ENCODE results near the gene NKG7. TPM values are rescaled to one million over a fixed set of nuclear protein-coding genes. Genes with fewer than 3 reads are reported as not detected.
"Not testable (repeated sequence)": the region's sequence is repeated elsewhere in the genome, so short reads cannot be mapped to it uniquely, and the experiment has no call there.

Gene NKG7
- total RNA-seq, 8 experiments from 2014 or later: 0.27 TPM; not detected in 7

DNA sequence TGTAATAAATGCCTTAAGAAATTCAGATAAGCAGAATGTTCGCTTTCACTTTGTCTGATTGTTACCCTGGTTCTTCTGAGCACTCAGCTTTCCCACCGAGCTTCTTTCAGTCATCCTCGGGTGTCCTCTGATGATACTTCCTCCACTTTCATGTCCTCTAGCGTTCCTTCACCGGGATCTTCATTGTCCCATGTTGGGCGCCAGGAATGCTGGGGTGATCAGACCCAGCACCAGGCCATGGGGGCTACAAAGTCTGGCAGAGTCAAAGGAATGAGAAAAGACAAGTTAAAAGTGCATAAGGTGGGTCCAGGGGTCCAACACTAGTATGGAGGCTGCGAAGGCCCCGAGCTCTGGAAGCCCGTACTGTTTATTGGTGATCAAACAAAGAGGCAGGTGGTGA lies 29.7 kb upstream of the NKG7 start:
- ATAC-seq (replicated peaks in 6 of 8): no peak
- Histone ChIP-seq H3K4me1 (replicated peaks in 1 of 2) (no peaks in the 10 kb centered on the region), H3K4me3 (no peak overlapping the region), H3K27ac (no peak overlapping the region)
- in situ Hi-C loops (cut with MboI; ENCODE audit: low pct_unique_long_range_greater_than_20kb in 2 of 9, low sequenced_read_pairs in 9 of 9, unreplicated experiment in 9 of 9): no loop called here
- WGBS, 10 experiments: 17 to 100% (median 89%) methylated on average over 1 to 9 of the region's 9 CpGs

DNA sequence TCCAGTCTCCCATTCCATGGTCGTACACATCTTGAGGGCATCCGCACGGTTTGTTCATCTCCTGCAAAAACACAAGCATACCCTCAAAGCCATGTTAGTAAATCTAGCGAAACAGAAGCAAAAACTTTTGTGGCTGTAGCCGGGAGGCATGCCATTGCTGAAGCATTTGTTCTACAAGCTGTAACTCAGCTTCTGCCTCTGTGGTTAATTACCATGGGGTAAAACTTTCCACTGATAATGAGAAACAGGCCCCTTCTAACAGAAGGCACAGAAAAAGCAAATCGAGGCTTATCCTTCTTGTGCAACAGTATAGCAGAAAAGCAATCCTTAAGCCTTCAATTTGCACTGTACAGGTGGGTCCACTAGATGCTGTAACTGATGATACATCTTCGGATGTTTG lies 27.5 kb upstream of the NKG7 start:
- H3K27ac ChIP-seq; H3K4me1 ChIP-seq (replicated peaks in 1 of 2); H3K4me3 ChIP-seq; ATAC-seq (replicated peaks in 6 of 8); in situ Hi-C loops (cut with MboI; ENCODE audit: low pct_unique_long_range_greater_than_20kb in 2 of 9, low sequenced_read_pairs in 9 of 9, unreplicated experiment in 9 of 9): not testable (repeated sequence)
- WGBS, 10 experiments: 11 to 100% (median 63%) methylated on average over 1 to 7 of the region's 7 CpGs; no CpG with 5 or more reads in 2 of the 10 experiments

DNA sequence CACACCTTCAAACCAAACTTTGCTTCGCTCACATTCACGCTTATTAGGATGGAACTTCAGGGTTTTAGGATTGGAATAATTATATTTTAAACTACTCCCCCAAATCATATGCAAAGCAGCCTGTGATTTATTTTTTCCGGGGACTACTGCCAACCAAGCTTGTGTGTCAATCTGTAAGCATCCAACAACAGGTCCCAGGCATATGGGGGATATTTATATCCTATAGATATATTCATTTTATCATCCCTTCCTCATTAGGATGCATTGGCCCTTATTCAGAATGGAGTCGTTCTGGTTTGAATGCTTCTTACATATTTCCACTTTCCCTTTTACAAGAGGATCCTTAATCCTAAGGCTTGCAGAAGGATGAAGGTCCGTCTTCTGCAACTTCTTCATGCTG lies 26.8 kb upstream of the NKG7 start:
- in situ Hi-C loops (cut with MboI; ENCODE audit: low pct_unique_long_range_greater_than_20kb in 2 of 9, low sequenced_read_pairs in 9 of 9, unreplicated experiment in 9 of 9): no loop called here
- no peak for ATAC-seq (replicated peaks in 6 of 8)
- Histone ChIP-seq H3K27ac (no peak overlapping the region), H3K4me3 (no peak overlapping the region), H3K4me1 (replicated peaks in 1 of 2) (no peaks in the 10 kb centered on the region)
- 0 to 100% (median 83%) methylated on average over 1 to 4 of the region's 5 CpGs for WGBS, 10 experiments

- ATAC-seq (replicated peaks in 6 of 8): peak in 2 of 8 experiments; percentile 9 to 17
- WGBS, 10 experiments: 2 to 60% (median 29%) methylated on average over 3 to 7 of the region's 7 CpGs
- H3K27ac ChIP-seq: no peak overlapping the region
- in situ Hi-C loops (cut with MboI; ENCODE audit: low pct_unique_long_range_greater_than_20kb in 2 of 9, low sequenced_read_pairs in 9 of 9, unreplicated experiment in 9 of 9): no loop called here
- peaks cover 0 to 4% of the 10 kb centered on the region in 2 donors for H3K4me1 ChIP-seq (replicated peaks in 1 of 2)
- no peak overlapping the region for H3K4me3 ChIP-seq
These were observed 25.7 kb upstream of the NKG7 start for GRCh38 chr19:51398096-51398704.

DNA sequence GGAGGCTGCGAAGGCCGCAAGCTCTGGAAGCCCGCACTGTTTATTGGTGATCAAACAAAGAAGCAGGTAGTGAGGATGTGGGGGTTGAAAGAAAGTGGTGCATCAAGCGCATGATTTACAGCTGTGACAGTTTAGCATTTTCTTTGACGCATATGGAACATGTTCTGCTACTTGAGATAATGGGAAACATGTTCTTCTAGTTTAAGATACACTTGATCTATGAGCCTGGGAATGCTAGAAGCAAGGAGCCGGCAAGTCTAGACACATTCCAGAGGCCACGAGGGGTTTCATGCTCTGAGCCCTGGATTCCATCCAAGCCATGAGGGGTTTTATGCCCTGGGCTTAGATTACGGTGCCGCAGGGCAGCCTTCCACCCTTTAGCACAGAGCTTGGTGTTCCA lies 25.0 kb upstream of the NKG7 start:
- H3K27ac ChIP-seq; H3K4me1 ChIP-seq (replicated peaks in 1 of 2); ATAC-seq (replicated peaks in 6 of 8); H3K4me3 ChIP-seq; in situ Hi-C loops (cut with MboI; ENCODE audit: low pct_unique_long_range_greater_than_20kb in 2 of 9, low sequenced_read_pairs in 9 of 9, unreplicated experiment in 9 of 9): not testable (repeated sequence)
- WGBS, 10 experiments: 20 to 100% (median 91%) methylated on average over 2 to 9 of the region's 9 CpGs; no CpG with 5 or more reads in 1 of the 10 experiments

DNA sequence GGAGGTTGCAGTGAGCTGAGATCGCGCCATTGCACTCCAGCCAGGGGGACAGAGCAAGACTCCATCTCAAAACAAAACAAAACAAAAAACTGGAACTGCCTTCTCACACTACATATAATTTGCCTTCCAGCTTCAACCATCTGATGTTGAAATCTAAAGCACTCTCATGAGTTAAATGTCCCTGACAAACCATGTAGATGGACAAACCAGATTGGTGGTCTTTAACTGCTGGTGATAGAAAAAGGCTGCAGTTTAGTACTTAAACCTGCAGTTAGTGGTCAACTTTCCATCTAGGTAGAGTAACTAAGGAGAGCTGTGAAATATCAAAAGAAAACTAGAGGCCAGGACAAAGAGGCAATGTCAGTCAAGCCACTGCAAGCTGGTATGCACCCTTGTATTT lies 23.7 kb upstream of the NKG7 start:
- WGBS, 10 experiments: 100% methylated on average over 2 of the region's 2 CpGs; no CpG with 5 or more reads in 8 of the 10 experiments
- Histone ChIP-seq H3K4me1 (replicated peaks in 1 of 2) (peaks cover 0 to 4% of the 10 kb centered on the region in 2 donors), H3K4me3 (no peak overlapping the region), H3K27ac (no peak overlapping the region)
- in situ Hi-C loops (cut with MboI; ENCODE audit: low pct_unique_long_range_greater_than_20kb in 2 of 9, low sequenced_read_pairs in 9 of 9, unreplicated experiment in 9 of 9): no loop called here
- no peak for ATAC-seq (replicated peaks in 6 of 8)

DNA sequence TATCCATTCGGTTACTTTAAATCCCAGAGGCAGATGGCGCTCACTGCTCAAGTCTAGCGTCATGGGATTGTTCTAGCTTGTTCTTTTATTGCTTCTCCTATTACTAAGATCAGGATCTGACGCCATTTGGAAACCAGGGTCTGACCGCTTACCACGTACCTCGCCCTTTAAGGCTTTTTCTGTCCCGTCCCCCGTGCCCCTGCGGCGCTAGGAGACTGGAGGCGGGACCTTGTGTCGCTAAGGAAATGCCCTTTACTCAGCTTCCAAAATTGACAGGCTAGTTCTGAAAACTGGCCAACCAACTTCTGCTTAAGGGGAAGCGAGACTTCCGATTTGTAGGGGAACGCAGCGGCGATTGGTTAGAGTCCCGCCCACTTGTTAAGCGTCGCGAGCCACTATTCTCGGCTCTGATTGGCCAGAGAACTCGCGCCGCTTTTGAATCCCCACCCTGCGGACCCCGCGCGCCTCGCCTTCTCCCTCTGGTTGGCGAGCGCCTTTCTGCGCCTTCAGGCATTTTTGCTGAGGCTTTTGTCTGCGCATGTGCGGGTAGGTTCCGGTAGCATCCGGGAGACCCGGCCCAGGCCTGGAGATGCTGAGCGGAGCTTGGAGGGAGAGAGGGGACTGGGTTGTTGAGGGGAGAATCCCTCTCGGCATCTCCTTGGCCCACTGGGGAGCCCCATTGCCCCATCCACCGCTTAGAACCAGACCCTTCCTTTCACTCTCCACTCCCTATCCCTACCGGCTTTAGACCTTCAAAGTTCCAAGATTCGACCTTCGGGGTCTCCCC lies 21.8 kb upstream of the NKG7 start:
- peak; percentile 95 to 98 (median 97) for ATAC-seq (replicated peaks in 6 of 8)
- in situ Hi-C loops (cut with MboI; ENCODE audit: low pct_unique_long_range_greater_than_20kb in 2 of 9, low sequenced_read_pairs in 9 of 9, unreplicated experiment in 9 of 9): no loop called here
- WGBS, 10 experiments: 0 to 40% (median 2%) methylated on average over 1 to 21 of the region's 45 CpGs; no CpG with 5 or more reads in 2 of the 10 experiments
- Histone ChIP-seq H3K4me3 (peak overlapping the region; percentile 37 to 44 (median 38)), H3K27ac (peak overlapping the region; percentile 69 to 81), H3K4me1 (replicated peaks in 1 of 2) (peaks cover 3 to 4% of the 10 kb centered on the region in 2 donors)

- no peak for ATAC-seq (replicated peaks in 6 of 8)
- no peak overlapping the region for H3K27ac ChIP-seq
- 20 to 100% (median 88%) methylated on average over 1 of the region's 1 CpG; no CpG with 5 or more reads in 2 of the 10 experiments for WGBS, 10 experiments
- peaks cover 3 to 4% of the 10 kb centered on the region in 2 donors for H3K4me1 ChIP-seq (replicated peaks in 1 of 2)
- in situ Hi-C loops (cut with MboI; ENCODE audit: low pct_unique_long_range_greater_than_20kb in 2 of 9, low sequenced_read_pairs in 9 of 9, unreplicated experiment in 9 of 9): no loop called here
- H3K4me3 ChIP-seq: no peak overlapping the region
These were observed 20.2 kb upstream of the NKG7 start for GRCh38 chr19:51392701-51393100.

- Histone ChIP-seq H3K4me1 (replicated peaks in 1 of 2) (peaks cover 3 to 4% of the 10 kb centered on the region in 2 donors), H3K27ac (no peak overlapping the region), H3K4me3 (no peak overlapping the region)
- in situ Hi-C loops (cut with MboI; ENCODE audit: low pct_unique_long_range_greater_than_20kb in 2 of 9, low sequenced_read_pairs in 9 of 9, unreplicated experiment in 9 of 9): no loop called here
- 50 to 100% (median 72%) methylated on average over 2 to 4 of the region's 8 CpGs; no CpG with 5 or more reads in 5 of the 10 experiments for WGBS, 10 experiments
- no peak for ATAC-seq (replicated peaks in 6 of 8)
These were observed 18.7 kb upstream of the NKG7 start for GRCh38 chr19:51391073-51391611.

GRCh38 chr19:51389143-51389542 lies 16.7 kb upstream of the NKG7 start:
- Histone ChIP-seq H3K4me3 (no peak overlapping the region), H3K4me1 (replicated peaks in 1 of 2) (peaks cover 3 to 4% of the 10 kb centered on the region in 2 donors), H3K27ac (no peak overlapping the region)
- no CpG with 5 or more reads among the region's 14 CpGs for WGBS, 10 experiments
- no peak for ATAC-seq (replicated peaks in 6 of 8)
- in situ Hi-C loops (cut with MboI; ENCODE audit: low pct_unique_long_range_greater_than_20kb in 2 of 9, low sequenced_read_pairs in 9 of 9, unreplicated experiment in 9 of 9): no loop called here

- in situ Hi-C loops (cut with MboI; ENCODE audit: low pct_unique_long_range_greater_than_20kb in 2 of 9, low sequenced_read_pairs in 9 of 9, unreplicated experiment in 9 of 9): no loop called here
- ATAC-seq (replicated peaks in 6 of 8): no peak
- WGBS, 10 experiments: 81 to 96% methylated on average over 5 to 11 of the region's 15 CpGs; no CpG with 5 or more reads in 8 of the 10 experiments
- no peak within 1 kb of the TSS for H3K27ac ChIP-seq
- no peak within 1 kb of the TSS for H3K4me3 ChIP-seq
- H3K4me1 ChIP-seq (replicated peaks in 1 of 2): peaks cover 0 to 3% of the 10 kb centered on the region in 2 donors
These were observed 15.5 kb upstream of the NKG7 start, which contains the start of gene LIM2 for GRCh38 chr19:51387924-51388389. Gene LIM2, minus strand, starts transcription at chr19:51387974. Its CDS starts 531 bp downstream, at chr19:51387443.

- no peak for ATAC-seq (replicated peaks in 6 of 8)
These were observed 14.5 kb upstream of the NKG7 start for GRCh38 chr19:51386882-51387520.

GRCh38 chr19:51382004-51382403 lies 9.6 kb upstream of the NKG7 start:
- Histone ChIP-seq H3K27ac (no peak overlapping the region), H3K4me3 (no peak overlapping the region), H3K4me1 (replicated peaks in 1 of 2) (no peaks in the 10 kb centered on the region)
- in situ Hi-C loops (cut with MboI; ENCODE audit: low pct_unique_long_range_greater_than_20kb in 2 of 9, low sequenced_read_pairs in 9 of 9, unreplicated experiment in 9 of 9): no loop called here
- ATAC-seq (replicated peaks in 6 of 8): no peak
- WGBS, 10 experiments: 60 to 92% (median 80%) methylated on average over 1 to 3 of the region's 4 CpGs; no CpG with 5 or more reads in 7 of the 10 experiments

More at GRCh38 chr19:51386882-51387520, 14.5 kb upstream of the NKG7 start:
- Histone ChIP-seq H3K4me1 (replicated peaks in 1 of 2) (peaks cover 0 to 3% of the 10 kb centered on the region in 2 donors), H3K4me3 (no peak overlapping the region), H3K27ac (no peak overlapping the region)
- in situ Hi-C loops (cut with MboI; ENCODE audit: low pct_unique_long_range_greater_than_20kb in 2 of 9, low sequenced_read_pairs in 9 of 9, unreplicated experiment in 9 of 9): no loop called here
- 17 to 94% (median 85%) methylated on average over 1 to 8 of the region's 14 CpGs; no CpG with 5 or more reads in 3 of the 10 experiments for WGBS, 10 experiments

Data from motor neuron (in vitro differentiated cells).